Measurements from ENCODE around the gene RFFL. TPM values are rescaled to one million over a fixed set of nuclear protein-coding genes. Genes with fewer than 3 reads are reported as not detected.

RFFL gene
- total RNA-seq, 2 experiments from 2014 or later: 47.7 to 52.2 TPM

DNA sequence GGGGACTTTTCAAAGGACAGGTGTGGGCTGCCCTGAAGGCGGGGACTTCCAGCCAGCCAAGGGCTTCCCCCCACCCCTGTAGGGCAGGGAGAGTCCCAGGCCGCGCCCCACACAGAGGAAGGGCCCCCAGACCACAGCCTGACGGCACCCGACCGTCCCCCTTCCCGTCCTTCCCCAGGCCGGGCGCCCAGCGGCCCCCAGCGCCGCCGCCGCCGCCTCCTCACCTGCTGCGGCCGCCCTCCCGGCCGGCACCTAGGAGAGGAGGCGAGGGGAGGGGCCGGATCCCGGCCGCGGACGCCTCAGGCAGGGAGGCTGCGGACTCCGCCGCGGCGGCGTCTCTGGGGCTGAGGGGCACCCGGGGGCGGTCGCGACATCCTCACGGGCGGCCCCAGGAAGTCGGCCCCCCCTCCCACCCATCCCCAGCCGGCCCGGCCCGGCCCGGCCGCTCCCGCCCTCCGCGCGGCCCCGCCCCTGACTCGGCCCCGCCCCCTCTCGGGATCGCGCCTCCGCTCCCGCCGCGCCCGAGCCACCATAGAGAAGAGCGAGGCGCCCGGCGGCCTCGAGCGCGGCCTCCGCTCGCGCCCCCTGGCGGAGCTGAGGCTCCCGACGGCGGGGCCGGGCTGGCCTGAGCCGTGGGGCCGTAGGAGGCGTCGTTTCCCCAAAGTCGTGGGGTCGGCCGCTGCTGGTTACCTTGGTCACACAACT is 25.5 kb upstream of the RFFL start:
- H3K27me3 Mint-ChIP-seq: no peaks in the 10 kb centered on the region
- no peaks in the 10 kb centered on the region for H3K9me3 Mint-ChIP-seq (ENCODE audit: low read depth)
- H3K4me3 Mint-ChIP-seq: peak overlapping the region; percentile 92
- CTCF ChIA-PET: interaction anchor here (0.6 to 8.8 kb wide), 44 partner anchors 8 to 675 kb away, joined by 3 to 59 read pairs (median 4); partner anchors contain the start of genes RAD51D and RFFL
- DNase-seq (peak; percentile 93), ATAC-seq (peak; percentile 84)
- H3K27ac Mint-ChIP-seq: peak overlapping the region; percentile 96
- peaks cover 52% of the 10 kb centered on the region for H3K4me1 Mint-ChIP-seq
- H3K36me3 Mint-ChIP-seq: peaks cover 5% of the 10 kb centered on the region

DNA sequence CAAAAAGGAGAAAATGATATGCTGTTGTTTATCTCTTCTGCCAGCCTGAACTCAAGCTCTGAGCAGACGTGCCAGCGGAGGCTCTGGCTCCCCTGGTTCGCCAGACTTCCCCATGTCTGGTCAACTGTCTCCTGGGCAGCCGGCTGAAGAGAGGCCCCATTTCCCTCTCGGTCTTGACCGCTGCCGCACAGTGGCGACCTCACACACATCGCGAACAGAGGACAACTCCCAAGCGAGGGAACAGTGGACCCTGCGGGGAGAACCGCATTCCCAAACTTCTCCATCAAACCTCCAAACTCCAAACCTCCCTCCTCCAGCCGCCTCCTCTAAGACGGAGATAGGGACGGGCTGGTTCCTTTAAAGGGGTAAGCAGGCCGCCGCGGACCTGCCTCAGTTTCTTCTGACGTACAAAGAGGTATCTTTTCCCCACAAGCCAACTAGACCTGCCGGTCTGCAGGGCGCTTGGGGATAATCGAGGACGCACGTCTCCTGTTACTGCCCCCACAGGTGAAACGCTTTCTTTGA is 24.9 kb upstream of the RFFL start:
- peak overlapping the region; percentile 91 for H3K27ac Mint-ChIP-seq
- peak overlapping the region; percentile 92 for H3K4me3 Mint-ChIP-seq
- peaks cover 58% of the 10 kb centered on the region for H3K4me1 Mint-ChIP-seq
- CTCF ChIA-PET: interaction anchor here (1.0 to 3.9 kb wide), 6 partner anchors 14 to 101 kb away, joined by 3 to 21 read pairs (median 10); partner anchors contain the start of genes RAD51D and RFFL
- H3K9me3 Mint-ChIP-seq (ENCODE audit: low read depth): no peaks in the 10 kb centered on the region
- no peaks in the 10 kb centered on the region for H3K27me3 Mint-ChIP-seq
- ATAC-seq (peak; percentile 5), DNase-seq (peak; percentile 62)
- peaks cover 3% of the 10 kb centered on the region for H3K36me3 Mint-ChIP-seq

GRCh38 chr17:35087731-35088355 is 24.3 kb upstream of the RFFL start:
- Mint-ChIP-seq H3K36me3 (peaks cover 3% of the 10 kb centered on the region), H3K27me3 (no peaks in the 10 kb centered on the region), H3K9me3 (ENCODE audit: low read depth) (no peaks in the 10 kb centered on the region), H3K27ac (peak overlapping the region; percentile 91), H3K4me3 (peak overlapping the region; percentile 92), H3K4me1 (peaks cover 64% of the 10 kb centered on the region)
- CTCF ChIA-PET: interaction anchor here (1.0 to 3.9 kb wide), 6 partner anchors 14 to 100 kb away, joined by 3 to 21 read pairs (median 10); partner anchors contain the start of genes RAD51D and RFFL
- DNase-seq: peak; percentile 65
- peak; percentile 3 for ATAC-seq

DNA sequence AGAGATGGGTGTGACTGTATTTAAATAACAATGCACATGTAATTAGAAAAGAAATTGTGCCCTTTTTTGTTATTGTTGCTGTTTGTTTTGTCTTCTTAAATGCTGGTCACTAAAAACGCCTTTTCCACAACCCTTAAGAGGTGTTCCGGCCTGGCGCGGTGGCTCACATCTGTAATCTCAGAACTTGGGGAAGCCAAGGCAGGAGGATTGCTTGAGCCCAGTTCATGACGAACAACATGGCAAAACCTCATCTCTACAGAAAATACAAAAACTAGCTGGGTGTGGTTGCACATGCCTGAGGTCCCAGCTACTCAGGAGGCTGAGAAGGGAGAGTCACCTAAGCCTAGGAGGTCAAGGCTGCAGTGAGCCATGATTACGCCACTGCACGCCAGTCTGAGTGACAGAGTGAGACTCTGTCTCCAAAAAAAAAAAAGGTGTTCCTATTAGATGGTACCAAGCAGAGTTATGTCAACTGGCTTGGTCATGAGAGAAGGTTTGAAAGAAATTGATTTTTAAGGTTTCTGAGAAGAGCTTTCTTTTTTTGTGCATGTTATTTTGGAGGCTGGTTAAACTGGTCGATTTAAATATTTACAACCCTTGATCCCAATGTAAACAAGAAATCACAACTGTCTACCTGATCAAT is 23.5 kb upstream of the RFFL start:
- Mint-ChIP-seq H3K36me3 (peaks cover 3% of the 10 kb centered on the region), H3K27ac (peak overlapping the region; percentile 91)
- no peak for DNase-seq

DNA sequence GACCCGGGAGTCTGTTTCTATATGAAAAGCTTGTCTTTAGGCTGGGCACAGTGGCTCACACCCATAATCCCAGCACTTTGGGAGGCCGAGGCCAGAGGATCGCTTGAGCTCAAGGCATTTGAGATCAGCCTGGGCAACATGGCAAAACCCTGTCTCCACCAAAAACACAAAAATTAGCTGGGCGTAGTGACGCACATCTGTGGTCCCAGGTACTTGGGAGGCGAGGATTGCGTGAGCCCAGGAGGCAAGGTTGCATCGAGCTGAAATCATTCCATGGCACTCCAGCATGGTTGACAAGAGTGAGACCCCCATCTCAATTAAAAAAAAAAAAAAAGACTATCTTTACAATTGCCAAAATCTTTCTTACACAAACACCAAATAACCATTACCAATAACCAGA is 22.7 kb upstream of the RFFL start:
- Mint-ChIP-seq H3K27ac (peak overlapping the region; percentile 91), H3K4me3 (peak overlapping the region; percentile 92)

More for the DNA sequence above, 23.5 kb upstream of the RFFL start:
- ATAC-seq: no peak
- no peaks in the 10 kb centered on the region for H3K27me3 Mint-ChIP-seq
- H3K9me3 Mint-ChIP-seq (ENCODE audit: low read depth): no peaks in the 10 kb centered on the region
- peaks cover 71% of the 10 kb centered on the region for H3K4me1 Mint-ChIP-seq
- CTCF ChIA-PET: interaction anchor here (0.8 to 3.9 kb wide), 5 partner anchors 13 to 101 kb away, joined by 3 to 21 read pairs (median 15); partner anchors contain the start of gene RFFL
- peak overlapping the region; percentile 92 for H3K4me3 Mint-ChIP-seq

DNA sequence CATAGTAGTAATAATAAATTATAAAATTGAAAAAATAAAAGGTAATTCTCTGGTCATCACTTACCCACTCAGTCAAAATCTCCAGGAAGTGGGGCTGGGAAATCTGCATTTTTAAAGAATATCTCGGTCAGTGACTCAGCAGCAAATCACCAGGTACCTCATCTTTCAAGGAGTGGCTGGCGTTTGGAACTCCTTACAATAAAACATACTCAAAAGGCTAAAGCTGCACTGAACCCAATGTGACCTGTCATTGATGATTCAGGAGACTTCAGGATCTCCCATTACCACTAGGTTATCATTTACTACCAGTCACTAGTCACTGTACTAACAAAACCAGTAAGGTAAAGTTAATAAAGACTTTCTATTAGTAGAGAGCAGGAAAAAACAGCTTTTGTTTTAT is 21.5 kb upstream of the RFFL start:
- no peak for DNase-seq
- peak overlapping the region; percentile 76 for H3K27ac Mint-ChIP-seq
- CTCF ChIA-PET: interaction anchor here (3.6 to 3.9 kb wide), 2 partner anchors 22 to 63 kb away, joined by 17 to 21 read pairs; partner anchors contain the start of gene RFFL
- H3K4me1 Mint-ChIP-seq: peaks cover 81% of the 10 kb centered on the region
- H3K27me3 Mint-ChIP-seq: no peaks in the 10 kb centered on the region
- H3K36me3 Mint-ChIP-seq: peaks cover 3% of the 10 kb centered on the region
- H3K4me3 Mint-ChIP-seq: peak overlapping the region; percentile 47
- no peak for ATAC-seq
- no peaks in the 10 kb centered on the region for H3K9me3 Mint-ChIP-seq (ENCODE audit: low read depth)

More for the DNA sequence above, 22.7 kb upstream of the RFFL start:
- Mint-ChIP-seq H3K9me3 (ENCODE audit: low read depth) (no peaks in the 10 kb centered on the region), H3K36me3 (peaks cover 3% of the 10 kb centered on the region), H3K4me1 (peaks cover 77% of the 10 kb centered on the region), H3K27me3 (no peaks in the 10 kb centered on the region)
- no peak for ATAC-seq
- CTCF ChIA-PET: interaction anchor here (0.9 to 3.9 kb wide), 6 partner anchors 8 to 64 kb away, joined by 4 to 21 read pairs (median 10); partner anchors contain the start of gene RFFL
- no peak for DNase-seq

DNA sequence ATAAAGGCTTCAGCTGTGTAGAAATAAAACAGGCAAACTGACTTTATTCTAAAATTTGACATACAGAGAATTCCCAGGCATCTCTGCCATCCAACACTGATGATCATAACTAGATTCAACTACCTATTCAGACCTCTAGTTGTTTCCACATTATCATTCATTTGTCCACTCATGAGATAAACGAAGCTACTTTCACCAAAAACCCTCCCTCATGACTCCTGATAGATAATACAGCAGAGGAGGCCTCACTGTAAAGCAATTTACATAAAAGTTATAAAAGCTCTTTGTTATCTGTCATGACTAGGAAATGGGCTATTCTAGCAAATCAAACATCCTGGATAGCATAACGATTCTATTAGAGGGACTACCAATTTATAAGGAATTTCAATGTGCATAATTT is 19.6 kb upstream of the RFFL start:
- H3K27ac Mint-ChIP-seq: peak overlapping the region; percentile 92
- DNase-seq (no peak), ATAC-seq (no peak)
- H3K4me1 Mint-ChIP-seq: peaks cover 86% of the 10 kb centered on the region
- peak overlapping the region; percentile 54 for H3K4me3 Mint-ChIP-seq
- H3K36me3 Mint-ChIP-seq: peaks cover 18% of the 10 kb centered on the region
- no peaks in the 10 kb centered on the region for H3K27me3 Mint-ChIP-seq
- no peaks in the 10 kb centered on the region for H3K9me3 Mint-ChIP-seq (ENCODE audit: low read depth)
- CTCF ChIA-PET: interaction anchor here (0.6 to 6.6 kb wide), 10 partner anchors 9 to 92 kb away, joined by 3 to 46 read pairs (median 4); partner anchors contain the start of genes RAD51D and RFFL

- Mint-ChIP-seq H3K27ac (peak overlapping the region; percentile 92), H3K4me1 (peaks cover 85% of the 10 kb centered on the region), H3K27me3 (no peaks in the 10 kb centered on the region), H3K36me3 (peaks cover 18% of the 10 kb centered on the region), H3K4me3 (peak overlapping the region; percentile 54), H3K9me3 (ENCODE audit: low read depth) (no peaks in the 10 kb centered on the region)
- DNase-seq: no peak
- peak; percentile 66 for ATAC-seq
- CTCF ChIA-PET: interaction anchor here (1.1 to 6.6 kb wide), 10 partner anchors 8 to 91 kb away, joined by 3 to 46 read pairs (median 6); partner anchors contain the start of gene RFFL
These were observed 18.7 kb upstream of the RFFL start for GRCh38 chr17:35082073-35082657.

DNA sequence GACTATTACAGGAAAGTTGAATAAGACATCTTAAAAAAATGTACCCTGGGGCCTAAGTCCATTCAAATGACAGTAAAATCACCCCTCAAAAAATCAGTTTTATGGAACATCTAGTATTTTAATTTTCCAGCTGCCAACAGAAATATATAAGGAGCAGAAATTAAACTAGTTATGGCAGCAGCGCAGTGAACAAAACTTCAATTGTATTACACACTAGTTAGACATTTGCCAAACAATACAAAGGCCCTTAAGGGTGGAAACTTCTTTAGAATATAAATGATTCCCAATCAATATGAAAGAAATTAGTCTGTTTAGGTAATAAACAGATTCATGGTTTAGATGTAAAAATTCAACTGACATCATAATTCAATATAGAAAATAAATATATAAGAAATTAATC is 18.1 kb upstream of the RFFL start:
- no peak overlapping the region for H3K4me3 Mint-ChIP-seq
- peaks cover 20% of the 10 kb centered on the region for H3K36me3 Mint-ChIP-seq
- CTCF ChIA-PET: interaction anchor here (1.1 to 6.6 kb wide), 9 partner anchors 8 to 91 kb away, joined by 3 to 46 read pairs (median 6); partner anchors contain the start of gene RFFL
- DNase-seq: no peak
- no peaks in the 10 kb centered on the region for H3K27me3 Mint-ChIP-seq
- no peak for ATAC-seq
- H3K4me1 Mint-ChIP-seq: peaks cover 83% of the 10 kb centered on the region
- no peaks in the 10 kb centered on the region for H3K9me3 Mint-ChIP-seq (ENCODE audit: low read depth)
- H3K27ac Mint-ChIP-seq: peak overlapping the region; percentile 96

- Mint-ChIP-seq H3K4me1 (peaks cover 76% of the 10 kb centered on the region), H3K36me3 (peaks cover 20% of the 10 kb centered on the region), H3K4me3 (peak overlapping the region; percentile 29), H3K9me3 (ENCODE audit: low read depth) (no peaks in the 10 kb centered on the region), H3K27me3 (no peaks in the 10 kb centered on the region), H3K27ac (peak overlapping the region; percentile 96)
- DNase-seq (peak; percentile 72), ATAC-seq (peak; percentile 81)
- CTCF ChIA-PET: interaction anchor here (1.1 to 6.6 kb wide), 7 partner anchors 9 to 58 kb away, joined by 3 to 46 read pairs (median 9); partner anchors contain the start of gene RFFL
These were observed 17.0 kb upstream of the RFFL start for GRCh38 chr17:35080536-35080935.

DNA sequence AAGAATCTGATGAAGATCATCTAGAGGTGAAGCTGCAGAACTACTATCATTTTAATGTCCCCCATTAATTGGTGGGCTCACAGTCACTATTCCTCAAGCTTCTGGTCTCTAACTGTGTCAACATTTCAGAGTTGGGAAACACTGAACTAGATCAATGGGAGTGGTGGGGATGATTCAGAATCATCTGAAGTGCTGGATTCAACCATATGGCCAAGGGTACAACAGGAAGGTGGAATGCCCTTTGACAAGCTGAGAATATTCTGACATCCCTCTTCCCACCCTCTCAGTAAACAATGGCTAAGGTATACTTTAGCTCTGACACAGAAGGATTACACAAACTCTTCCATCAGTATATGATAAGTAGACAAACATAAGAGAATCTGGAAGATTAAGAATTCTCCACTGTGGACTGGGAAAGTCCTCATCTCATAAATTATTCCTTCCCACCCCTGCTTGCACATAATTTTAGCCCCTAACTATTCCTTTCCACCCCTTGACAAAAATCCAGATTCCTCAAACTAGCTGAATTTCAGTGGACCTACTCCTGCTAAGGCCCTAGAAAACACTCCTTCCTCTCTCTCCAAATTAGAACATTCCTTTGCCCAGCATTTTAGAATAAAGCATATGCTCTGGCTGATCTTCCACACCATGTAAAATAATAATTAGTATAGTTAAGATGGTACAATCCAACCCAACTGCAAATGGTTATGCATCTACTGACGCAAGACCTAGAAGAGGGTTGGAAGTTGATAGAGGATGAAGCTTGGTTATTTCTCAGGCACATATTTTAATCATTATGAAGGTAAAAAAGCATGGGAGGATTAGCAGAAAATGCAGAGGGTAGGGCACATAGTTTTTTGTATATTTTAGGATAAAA is 16.3 kb upstream of the RFFL start:
- Mint-ChIP-seq H3K27ac (peak overlapping the region; percentile 96), H3K4me3 (peak overlapping the region; percentile 29), H3K4me1 (peaks cover 76% of the 10 kb centered on the region), H3K27me3 (no peaks in the 10 kb centered on the region), H3K36me3 (peaks cover 17% of the 10 kb centered on the region), H3K9me3 (ENCODE audit: low read depth) (no peaks in the 10 kb centered on the region)
- DNase-seq: no peak
- CTCF ChIA-PET: interaction anchor here (1.0 to 6.6 kb wide), 9 partner anchors 9 to 57 kb away, joined by 3 to 46 read pairs (median 7); partner anchors contain the start of gene RFFL
- ATAC-seq: no peak

All from activated CD8-positive, alpha-beta memory T cell treated with anti-CD3 and anti-CD28 coated beads, Interleukin-2, amount 10 ng/mL, durations not matched to agents 7 days and 5 days (primary cell).